Stromal cell of bone marrow (primary cell): ENCODE measurements around the gene ABHD11.

Source experiments
- DNase-seq: peaks from one replicate; pipeline ENCODE4 v3.0.0-alpha.2; 2012; ENCODE audit warnings: low read depth

ABHD11 gene

DNA sequence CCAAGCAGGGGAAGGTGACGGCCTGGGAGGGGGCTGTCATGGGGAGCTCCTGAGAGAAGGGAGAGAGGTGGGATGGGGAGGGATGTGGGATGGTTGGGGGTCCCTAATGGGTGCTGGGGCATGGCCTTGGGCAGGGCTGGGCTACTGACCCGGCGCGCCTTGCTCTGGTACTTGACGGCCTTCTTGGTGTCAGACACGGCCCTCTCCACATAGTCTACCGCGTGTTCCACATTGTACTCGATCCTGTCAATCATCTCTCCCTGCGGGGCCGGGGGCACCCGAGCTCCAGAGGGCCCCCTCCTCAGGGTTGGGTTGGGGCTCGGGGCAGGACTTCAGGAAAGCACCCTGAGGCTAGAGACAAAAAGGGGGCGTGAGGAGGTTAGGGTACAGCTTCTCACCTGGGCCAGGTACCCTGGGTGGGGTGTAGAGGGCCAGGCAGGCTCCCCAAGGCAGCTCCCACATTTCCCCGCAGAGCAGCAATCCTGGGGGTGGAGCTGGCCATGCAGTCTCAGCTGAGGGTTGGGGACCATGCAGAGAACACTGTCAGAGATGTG, 37.9 kb downstream of the ABHD11 start:
- DNase-seq: no peak

DNA sequence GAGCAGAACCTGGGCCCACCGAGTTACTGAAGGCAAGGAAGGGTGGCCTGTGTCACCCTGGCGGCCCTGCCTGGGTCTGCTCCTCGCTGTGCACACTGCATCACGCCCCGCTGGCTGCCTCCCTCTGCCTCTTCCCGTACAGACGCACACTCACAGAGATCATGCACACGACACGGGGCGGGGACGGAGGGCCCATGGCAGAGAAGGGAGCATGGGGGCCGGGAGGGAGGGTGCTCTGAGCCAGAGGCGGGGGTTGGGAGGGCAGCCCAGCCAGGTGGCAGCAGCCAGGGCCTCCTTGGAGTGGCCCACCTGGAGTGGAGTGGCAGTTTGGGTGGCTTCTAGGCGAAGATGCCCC, 38.6 kb downstream of the ABHD11 start:
- no peak for DNase-seq

DNA sequence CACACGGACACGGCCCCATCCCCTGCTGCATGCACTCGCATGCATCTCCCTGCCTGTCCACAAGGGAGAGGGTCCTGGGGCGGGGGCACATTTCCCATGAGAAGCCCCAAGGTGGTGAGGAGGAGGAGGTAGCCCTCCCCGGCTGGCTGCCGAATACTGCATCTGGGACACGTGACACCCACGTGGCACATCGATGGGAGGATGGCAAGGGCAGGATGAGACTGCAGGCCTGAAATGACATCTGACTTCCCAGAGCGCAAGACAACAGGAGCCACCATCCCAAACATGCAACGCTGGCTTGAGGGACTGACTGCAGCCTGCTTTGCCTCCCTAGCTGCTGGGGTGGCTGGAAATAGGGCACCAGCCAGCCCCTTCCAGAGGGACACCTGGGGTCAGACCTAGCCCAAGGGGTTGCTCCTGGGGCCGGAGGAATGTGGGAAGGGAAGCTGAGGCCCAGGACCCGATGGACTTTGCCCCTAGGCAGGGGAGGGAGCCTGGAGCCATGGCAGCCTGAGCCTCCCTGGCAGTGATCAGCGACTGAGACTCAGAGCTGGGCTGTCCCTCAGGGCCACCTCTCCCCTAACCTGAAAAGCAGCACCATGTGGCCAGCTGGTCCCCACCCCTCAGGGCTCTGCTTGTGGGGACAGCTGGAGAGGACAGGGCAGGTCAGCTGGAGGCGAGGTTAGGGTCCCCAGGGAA, 39.1 kb downstream of the ABHD11 start:
- no peak for DNase-seq

DNA sequence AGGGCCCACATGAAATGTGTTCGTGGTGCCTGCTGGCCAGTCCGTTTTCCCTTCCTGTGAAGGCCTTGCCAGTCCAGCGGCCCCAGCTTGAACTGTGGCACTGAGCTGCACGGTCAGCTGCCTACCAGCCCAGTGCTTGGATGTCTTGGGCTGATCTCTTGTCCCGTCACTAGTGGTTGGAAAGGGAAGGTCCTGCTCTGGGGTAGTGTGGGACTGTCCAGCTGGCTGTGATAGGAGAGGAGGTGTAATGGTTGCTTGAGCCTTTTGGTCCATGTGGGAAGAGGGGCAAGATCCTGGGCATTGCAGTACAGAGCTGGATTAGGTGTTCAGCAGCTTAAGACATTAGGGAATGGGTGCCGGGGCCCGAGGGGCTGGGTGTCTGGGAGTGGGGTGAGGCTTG, 40.2 kb downstream of the ABHD11 start:
- no peak for DNase-seq

DNA sequence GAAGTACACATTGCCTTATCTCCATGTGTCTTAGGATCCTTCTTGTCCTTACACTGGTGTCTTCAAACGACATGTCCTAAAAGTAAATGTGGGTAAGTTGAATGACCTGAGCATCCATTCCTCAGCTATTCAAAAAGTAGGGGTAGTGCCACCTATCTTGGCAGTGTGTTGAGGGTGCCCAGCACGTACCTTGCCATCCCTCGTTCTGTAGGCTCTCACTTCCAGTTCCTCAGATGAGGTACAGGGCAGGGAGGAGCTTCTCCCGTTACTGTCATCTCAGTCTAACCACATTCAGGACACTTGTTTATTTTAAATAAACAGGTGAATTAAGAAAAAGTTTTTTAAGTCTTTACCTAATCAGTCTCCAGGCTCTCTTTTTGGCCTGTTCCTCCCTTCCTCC, 42.2 kb downstream of the ABHD11 start:
- DNase-seq: no peak

DNA sequence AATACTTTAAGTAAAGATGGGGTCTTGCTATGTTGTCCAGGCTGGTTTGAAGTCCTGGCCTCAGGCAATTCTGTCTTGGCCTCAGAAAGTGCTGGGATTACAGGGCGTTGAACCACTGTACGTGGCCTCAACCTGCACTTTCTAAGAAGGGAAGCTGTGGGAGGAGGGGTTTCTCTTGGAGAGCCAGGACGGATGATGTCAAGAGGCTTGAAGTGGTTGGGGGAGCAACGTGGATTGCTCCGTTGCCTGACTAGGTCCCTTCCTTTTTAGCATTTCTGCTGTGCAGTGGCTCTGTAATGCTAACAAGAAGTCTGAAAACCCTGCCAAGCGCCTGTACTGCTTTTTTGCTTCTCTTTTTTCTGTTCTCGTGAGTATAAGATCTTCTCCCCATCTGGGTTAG, 48.0 kb downstream of the ABHD11 start:
- no peak for DNase-seq

DNA sequence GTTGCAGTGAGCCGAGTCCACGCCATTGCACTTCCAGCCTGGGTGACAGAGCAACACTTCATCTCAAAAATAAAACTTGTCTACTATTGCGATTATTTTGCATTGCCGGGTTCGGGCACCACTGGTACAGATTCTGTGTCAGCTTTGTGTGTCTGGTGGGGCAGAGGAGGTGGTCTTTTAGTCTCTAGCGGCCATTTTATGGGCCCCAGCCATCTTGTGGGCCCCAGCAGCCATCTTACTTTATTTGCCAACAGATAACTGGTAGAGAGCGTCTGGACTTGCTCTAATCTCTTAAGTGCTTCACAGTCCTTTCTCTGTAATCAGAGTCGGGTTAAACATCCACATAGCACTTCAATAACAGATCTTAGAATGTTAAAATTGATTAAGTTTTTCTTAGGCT, 50.3 kb downstream of the ABHD11 start:
- DNase-seq: no peak
